Stimulated activated CD4-positive, alpha-beta T cell treated with anti-CD3 and anti-CD28 coated beads, Interleukin-2, amount 100 ng/mL, for 24 hours (primary cell): ENCODE results near the gene BRD2.

Source experiments
- DNase-seq, 2 donors: peaks; one replicate each; pipeline ENCODE4 v3.0.0-alpha.2; 2020

Gene BRD2

DNA sequence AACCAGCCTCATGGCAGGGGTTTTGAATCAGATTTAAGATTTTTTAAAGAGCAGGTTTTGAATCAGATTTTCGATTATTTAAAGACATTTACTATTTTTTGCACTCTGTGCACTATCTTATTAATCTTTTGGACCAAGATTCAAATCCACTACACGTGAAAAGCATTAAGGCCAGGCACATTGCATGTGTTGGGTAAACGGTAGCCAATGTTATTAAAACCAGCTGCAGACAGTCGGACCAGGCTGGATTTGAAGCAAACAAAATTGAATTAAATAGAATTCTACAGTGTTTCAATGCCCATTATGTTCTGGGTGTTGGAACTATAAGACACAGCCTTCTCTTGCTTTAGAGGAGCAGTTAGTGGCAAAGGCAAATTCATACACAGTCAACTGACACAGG is 33.3 kb downstream of the BRD2 start:
- DNase-seq, result no peak

DNA sequence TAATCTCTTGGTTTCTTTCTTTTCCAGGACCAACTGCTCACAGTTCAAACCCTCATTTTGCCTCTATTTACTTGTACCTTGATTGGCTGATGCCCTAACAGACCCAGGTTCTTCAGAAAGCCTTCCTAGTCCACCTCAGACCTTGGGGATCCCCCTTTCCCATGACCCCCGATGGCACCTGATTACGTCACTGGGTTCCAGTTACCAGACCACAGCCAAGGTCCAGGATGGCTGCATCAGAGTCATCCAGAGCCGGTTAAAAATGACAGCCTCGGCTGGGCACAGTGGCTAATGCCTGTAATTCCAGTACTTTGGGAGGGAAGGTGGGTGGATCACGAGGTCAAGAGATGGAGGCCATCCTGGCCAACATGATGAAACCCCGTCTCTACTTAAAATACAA is 36.5 kb downstream of the BRD2 start:
- DNase-seq, result no peak

DNA sequence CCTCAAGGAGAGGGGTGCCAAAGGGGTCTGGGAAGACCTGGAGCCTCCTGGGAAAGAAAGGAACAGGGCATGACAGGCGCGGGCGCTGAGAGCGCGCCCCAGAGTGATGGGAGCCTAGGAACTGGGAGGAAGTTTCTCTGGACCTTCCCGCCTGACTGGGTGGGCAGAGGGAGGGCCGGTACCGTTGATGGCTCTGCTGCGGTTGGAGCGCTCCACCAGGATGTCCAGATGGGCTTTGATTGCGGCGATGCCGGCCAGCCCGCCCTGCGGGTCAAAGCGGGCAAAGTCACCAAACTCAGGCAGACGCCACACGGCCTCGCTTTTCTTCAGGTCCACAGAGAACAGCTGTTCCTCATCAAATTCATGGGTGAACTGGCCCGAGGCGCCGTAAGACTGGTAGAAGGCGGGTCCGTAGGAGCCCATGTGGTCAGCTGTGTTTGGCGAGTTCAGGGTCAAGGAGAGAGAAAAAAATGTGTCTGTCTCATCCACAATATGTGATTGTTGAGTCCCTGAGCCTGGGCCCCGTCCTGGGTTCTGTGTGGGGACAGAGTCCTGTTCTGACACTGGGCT is 39.5 kb downstream of the BRD2 start:
- no peak for DNase-seq

DNA sequence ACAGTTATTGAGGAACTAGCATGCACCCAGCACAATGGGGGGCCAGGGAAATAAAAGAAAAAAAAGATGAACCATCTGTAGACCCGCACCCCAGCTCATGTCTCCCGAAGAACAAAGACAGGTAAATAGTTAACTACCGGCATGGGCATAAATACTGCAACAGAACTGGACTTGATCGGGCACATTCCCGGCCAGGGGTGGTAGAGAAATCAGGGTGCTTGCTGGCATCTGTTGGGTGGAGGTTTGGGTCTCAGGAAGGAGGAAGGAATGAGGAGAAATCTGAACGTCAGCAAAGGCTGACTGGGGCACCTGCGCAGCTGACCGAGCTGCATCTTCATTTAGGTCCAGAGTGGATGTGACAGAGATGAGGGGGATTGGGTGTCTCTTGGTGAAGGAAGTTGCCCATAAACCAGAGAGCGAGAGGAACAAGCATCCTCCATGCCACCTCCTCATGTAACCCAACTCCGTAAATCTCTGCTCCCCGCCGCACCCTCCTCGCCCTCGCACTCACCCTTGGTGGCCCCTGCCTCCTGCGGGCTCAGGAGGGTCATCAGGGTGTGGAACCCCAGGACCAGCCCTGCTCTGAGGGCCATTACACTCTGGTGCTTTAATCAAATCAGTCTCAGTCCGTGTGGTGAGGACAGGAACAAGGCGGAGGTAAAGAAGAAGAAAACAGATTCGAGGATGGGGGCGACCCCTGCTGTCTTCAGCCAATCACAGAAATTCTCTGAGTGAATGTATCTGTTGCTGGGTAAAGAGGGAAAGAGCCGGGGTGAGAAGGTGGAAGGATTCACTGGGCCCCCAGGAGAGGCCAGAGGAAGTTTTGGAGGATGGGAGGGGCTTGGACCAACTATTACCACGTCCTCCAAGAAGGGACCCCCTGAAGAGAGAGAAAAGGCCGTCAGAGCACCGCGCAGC is 40.8 kb downstream of the BRD2 start, which contains the start of gene HLA-DOA:
Gene HLA-DOA (minus strand): TSS at position 648 of the 918 bp plus-strand sequence.
- peak in 1 of 2 donors; percentile 27 for DNase-seq

- no peak for DNase-seq
Observed at GRCh38 chr6:33010356-33010755, 42.0 kb downstream of the BRD2 start.

DNA sequence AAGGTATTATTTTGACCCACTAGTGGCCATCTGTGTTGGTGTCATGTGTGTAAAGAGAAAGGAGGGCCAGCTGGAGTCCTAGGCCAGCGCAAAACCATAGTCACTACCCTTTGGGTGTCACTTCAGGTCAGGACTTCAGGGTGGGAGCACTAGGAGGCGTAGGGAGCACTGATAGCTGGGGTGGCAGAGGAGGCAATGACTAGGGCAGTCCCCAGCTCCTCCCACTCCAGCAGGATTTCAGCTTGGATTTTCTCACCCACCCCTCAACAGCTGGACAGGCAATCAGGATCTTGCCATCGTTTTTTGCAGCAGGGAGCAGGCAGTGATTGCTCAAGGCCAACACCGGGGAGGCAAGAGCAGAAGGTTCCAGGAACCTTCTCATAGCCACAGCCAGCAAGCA is 45.2 kb downstream of the BRD2 start:
- no peak for DNase-seq

DNA sequence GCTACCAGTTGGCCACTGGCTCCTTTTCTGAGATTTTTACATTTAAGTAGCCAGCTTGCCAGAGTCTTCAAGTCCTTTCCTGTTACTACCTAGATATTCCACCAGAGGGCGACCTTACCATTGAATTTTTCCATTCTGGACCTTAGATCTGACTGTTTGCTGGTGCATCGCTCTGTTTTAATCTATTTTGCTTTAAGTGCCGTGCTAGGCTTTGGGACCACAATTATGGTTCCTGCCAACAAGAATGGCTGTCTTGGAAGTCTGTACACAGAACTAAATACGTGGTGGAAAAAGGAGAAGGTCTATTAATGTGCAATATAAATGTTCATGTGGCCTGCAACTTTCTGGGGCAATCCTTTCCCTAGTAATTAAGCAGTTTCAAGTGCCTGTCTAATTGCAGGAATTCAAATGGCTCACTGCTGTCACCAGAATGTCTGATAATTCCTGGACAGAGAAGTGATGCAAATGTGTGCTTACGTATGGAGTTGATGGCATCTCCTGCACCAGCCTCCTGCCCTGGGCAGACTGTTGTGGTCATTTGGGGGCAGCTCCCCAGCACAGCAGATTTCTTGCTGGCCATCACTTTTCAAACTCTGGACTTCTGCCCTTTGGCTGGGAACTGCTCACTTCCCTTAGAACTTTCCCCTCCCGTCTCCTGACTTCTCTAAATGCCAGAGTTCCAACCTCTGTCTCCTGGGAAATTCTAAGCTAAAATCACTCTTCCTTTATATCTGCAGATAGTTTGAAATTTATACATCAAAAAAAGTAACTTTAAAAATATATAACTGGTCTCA is 46.6 kb downstream of the BRD2 start:
- DNase-seq, result peak in 1 of 2 donors; percentile 54

- DNase-seq, result no peak
Observed at GRCh38 chr6:33015798-33016197, 47.4 kb downstream of the BRD2 start.

- DNase-seq, result no peak
Observed at GRCh38 chr6:33017018-33017417, 48.6 kb downstream of the BRD2 start.

- no peak for DNase-seq
Observed at GRCh38 chr6:33017694-33018353, 49.4 kb downstream of the BRD2 start.

GRCh38 chr6:33018418-33018817 is 50.0 kb downstream of the BRD2 start:
- DNase-seq, result no peak

DNA sequence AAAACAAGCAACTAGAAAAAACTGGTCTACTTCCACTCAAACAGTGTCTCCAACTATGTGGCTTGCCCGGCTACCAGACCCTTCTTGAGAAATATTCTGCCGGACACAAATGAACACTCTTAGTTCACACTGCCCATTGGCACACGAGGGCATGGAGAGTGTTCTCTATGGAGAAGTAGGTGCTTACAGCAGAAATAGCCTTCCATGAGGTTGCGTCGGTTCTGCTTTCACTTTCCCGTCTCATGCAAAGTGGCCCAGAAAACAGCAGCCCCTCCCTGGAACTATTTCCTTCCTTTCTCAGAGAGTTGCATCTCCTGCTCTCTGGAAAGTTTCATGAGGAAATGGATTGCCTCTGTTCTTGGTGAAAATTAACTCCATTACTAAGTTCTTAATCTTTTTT is 50.5 kb downstream of the BRD2 start:
- DNase-seq, result peak; percentile 25 to 50

GRCh38 chr6:33019372-33019771 is 51.0 kb downstream of the BRD2 start:
- no peak for DNase-seq

- DNase-seq, result no peak
Observed at GRCh38 chr6:33021917-33022316, 53.5 kb downstream of the BRD2 start.

DNA sequence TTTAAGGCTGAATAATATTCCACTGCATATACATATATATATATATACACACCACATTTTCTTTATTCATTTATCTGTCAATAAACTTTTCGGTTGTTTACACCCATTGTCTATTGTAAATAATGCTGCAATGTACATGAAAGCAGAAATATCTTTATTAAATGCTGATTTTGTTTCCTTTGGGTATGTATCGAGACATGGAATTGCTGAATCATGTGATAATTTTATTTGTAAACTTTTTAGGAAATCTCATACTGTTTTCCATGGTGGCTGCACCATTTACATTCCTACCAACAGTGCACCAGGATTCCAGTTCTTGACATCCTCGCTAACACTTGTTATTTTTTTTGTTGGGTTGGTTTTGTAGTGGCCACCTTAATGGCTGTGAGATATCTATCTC is 55.1 kb downstream of the BRD2 start:
- DNase-seq, result no peak

GRCh38 chr6:33024521-33024920 is 56.1 kb downstream of the BRD2 start:
- DNase-seq, result no peak

GRCh38 chr6:33028220-33028849 is 59.9 kb downstream of the BRD2 start:
- DNase-seq, result no peak

DNA sequence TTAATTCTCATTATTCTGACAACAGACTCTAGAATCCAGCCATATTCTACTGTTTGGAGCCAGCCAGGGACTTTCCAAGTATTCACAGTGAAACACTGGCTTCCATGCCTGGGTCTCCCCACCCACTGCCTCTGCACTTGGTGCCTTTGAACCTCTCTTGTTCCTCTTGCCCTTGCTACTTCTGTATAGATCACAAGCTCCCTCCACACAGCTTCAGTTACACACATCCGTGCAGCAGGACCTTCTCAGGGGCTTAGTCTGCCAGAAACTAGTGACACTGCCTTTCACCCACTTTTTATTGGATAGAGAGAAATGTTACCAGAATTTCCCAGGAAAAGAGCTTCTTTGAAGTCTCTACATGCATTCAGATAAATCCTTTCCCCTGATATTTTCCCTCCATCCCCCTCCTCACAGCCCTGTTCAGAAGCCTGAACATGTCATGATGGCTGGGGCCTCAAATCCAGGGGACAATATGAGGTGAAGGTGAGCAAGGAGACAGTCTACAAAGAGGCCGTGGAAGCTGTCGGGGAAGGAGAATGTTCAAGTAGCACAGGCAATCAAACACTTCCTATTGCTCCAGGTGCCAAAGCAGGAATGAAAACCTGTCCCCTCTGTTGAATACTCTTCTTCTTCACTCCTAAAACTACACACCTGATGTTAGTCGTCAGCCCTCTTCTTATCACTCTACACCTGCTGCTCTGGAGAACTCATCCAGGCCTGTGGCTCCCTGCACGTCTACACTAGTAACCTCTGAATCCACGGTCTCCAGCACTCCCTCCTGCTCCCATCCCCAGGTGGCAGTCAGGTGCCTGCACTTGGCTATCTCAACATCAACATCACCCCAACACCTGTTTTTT is 61.2 kb downstream of the BRD2 start:
- no peak for DNase-seq

DNA sequence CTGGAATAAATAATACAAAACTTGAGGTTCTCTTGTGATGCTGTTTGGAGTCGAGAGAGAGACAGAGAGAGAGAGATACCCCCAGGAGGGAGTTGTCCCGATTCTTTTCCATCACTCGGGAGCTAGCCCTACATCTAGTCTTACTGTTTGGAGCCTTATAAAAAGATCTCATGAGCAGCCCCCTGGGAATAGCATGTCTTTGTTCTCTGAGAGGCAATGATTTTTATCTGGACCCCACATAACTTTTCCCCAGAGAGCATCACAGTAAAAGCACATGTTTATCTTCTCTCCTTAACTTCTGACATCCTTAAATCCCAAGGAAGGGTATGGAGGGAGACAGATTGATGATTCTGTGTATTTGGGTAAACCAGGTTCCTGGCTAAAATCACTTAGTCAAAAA is 61.9 kb downstream of the BRD2 start:
- DNase-seq, result no peak
